IMR-90 (cell line): ENCODE data around the gene PARD3.

Experiments
- BHLHE40 ChIP-seq: fragments of 150-350 bp; IDR thresholded peaks from 2 replicates; pipeline ENCODE4 v1.6.1; 2016; ENCODE audit warnings: mild to moderate bottlenecking, low read depth, low read length
- CEBPB ChIP-seq: IDR thresholded peaks from 2 replicates; pipeline ENCODE4 v1.6.1; 2012; ENCODE audit warnings: low read depth, low read length, improper control_type of control experiment
- ELK1 ChIP-seq: fragments of 150-350 bp; IDR thresholded peaks from 2 replicates; pipeline ENCODE4 v1.6.1; 2016; ENCODE audit warnings: low read depth, mild to moderate bottlenecking, low read length, moderate library complexity, borderline replicate concordance
- MAZ ChIP-seq: IDR thresholded peaks from 2 replicates; pipeline ENCODE4 v1.6.1; 2012; ENCODE audit warnings: low read depth, mild to moderate bottlenecking, low read length, improper control_type of control experiment, moderate library complexity, borderline replicate concordance
- MXI1 ChIP-seq: IDR thresholded peaks from 2 replicates; pipeline ENCODE4 v1.6.1; 2012; ENCODE audit warnings: low read depth, mild to moderate bottlenecking, low read length, moderate library complexity, borderline replicate concordance
- POLR2A ChIP-seq: IDR thresholded peaks from 2 replicates; pipeline ENCODE4 v1.6.1; 2012; ENCODE audit warnings: mild to moderate bottlenecking, low read depth, low read length
- RAD21 ChIP-seq: IDR thresholded peaks from 2 replicates; pipeline ENCODE4 v1.6.1; 2012; ENCODE audit warnings: low read length, improper control_type of control experiment
- RCOR1 ChIP-seq: IDR thresholded peaks from 2 replicates; pipeline ENCODE4 v1.6.1; 2012; ENCODE audit warnings: mild to moderate bottlenecking, low read length, improper control_type of control experiment; ENCODE audit not compliant: insufficient replicate concordance
- SMC3 ChIP-seq: fragments of 150-350 bp; IDR thresholded peaks from 2 replicates; pipeline ENCODE4 v1.6.1; 2016; ENCODE audit warnings: low read depth, mild to moderate bottlenecking, antibody characterized with exemption, low read length, moderate library complexity
- TF ChIP-seq, protein P1 (sequence below): conservative IDR thresholded peaks from 2 replicates; pipeline ENCODE4 v1.5.1; 2012; ENCODE audit warnings: mild to moderate bottlenecking, low read depth, low read length, improper control_type of control experiment

DNA sequence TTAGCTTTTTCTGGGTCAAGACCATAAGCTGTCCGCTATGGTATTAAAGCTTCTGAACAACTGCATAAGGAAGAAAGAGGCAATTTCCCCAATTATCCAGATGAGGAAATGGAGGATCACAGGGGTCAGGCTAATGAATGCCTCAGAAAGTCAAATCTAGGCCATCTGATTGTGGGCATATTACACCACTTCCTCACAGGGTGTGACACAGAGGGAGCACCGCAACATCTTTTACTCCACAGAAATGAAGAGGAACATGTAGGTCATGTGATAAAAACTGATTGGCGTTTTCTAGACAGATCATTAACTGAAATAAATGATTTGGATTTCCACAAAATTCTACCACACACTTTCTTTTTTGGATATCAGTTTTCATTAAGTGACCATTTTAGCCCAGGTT, 384.4 kb downstream of the PARD3 start:
- no peak for TF ChIP-seq POLR2A
- no peak for TF ChIP-seq SMC3
- TF ChIP-seq, protein P1, sequence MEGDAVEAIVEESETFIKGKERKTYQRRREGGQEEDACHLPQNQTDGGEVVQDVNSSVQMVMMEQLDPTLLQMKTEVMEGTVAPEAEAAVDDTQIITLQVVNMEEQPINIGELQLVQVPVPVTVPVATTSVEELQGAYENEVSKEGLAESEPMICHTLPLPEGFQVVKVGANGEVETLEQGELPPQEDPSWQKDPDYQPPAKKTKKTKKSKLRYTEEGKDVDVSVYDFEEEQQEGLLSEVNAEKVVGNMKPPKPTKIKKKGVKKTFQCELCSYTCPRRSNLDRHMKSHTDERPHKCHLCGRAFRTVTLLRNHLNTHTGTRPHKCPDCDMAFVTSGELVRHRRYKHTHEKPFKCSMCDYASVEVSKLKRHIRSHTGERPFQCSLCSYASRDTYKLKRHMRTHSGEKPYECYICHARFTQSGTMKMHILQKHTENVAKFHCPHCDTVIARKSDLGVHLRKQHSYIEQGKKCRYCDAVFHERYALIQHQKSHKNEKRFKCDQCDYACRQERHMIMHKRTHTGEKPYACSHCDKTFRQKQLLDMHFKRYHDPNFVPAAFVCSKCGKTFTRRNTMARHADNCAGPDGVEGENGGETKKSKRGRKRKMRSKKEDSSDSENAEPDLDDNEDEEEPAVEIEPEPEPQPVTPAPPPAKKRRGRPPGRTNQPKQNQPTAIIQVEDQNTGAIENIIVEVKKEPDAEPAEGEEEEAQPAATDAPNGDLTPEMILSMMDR, result no peak
- TF ChIP-seq RAD21, result no peak
- no peak for TF ChIP-seq BHLHE40
- no peak for TF ChIP-seq MAZ
- TF ChIP-seq MXI1, result no peak
- no peak for TF ChIP-seq RCOR1
- no peak for TF ChIP-seq ELK1
- TF ChIP-seq CEBPB, result no peak
